Heart right ventricle (tissue), 16 donors: Measurements from ENCODE around the gene SH3GL2. TPM values are rescaled to one million over a fixed set of nuclear protein-coding genes. Genes with fewer than 3 reads are reported as not detected.

Experiments used
- ATAC-seq, 8 donors: fragments of 200-7000 bp; cut with Tn5 transposase; one replicate each; pipeline ENCODE4 v1.9.1; 2020; ENCODE audit warnings: mild to moderate bottlenecking in 8 of 8, moderate library complexity in 8 of 8, moderate number of reproducible peaks in 1 of 8
- DNase-seq, 2 donors: peaks; one replicate each; pipeline ENCODE4 v3.0.0-alpha.2; 2020
- H3K27ac ChIP-seq, 10 donors: fragments of 200-600 bp; sonication (generic) in 2 of 10; one replicate each; pipeline versions ENCODE4 v1.5.0 to v1.8.0; 2020 to 2022; ENCODE audit warnings: mild to moderate bottlenecking in 3 of 10
- H3K27me3 ChIP-seq, 7 donors: fragments of 200-600 bp; one replicate each; pipeline ENCODE4 v1.8.0; 2021 to 2022; ENCODE audit warnings: mild to moderate bottlenecking in 2 of 7
- H3K36me3 ChIP-seq, 9 donors: fragments of 200-600 bp; sonication (generic) in 1 of 9; one replicate each; pipeline versions ENCODE4 v1.5.0 to v1.8.0; 2020 to 2022; ENCODE audit warnings: mild to moderate bottlenecking in 2 of 9
- H3K4me1 ChIP-seq, 9 donors: fragments of 200-600 bp; sonication (generic) in 1 of 9; one replicate each; pipeline versions ENCODE4 v1.5.0 to v1.8.0; 2020 to 2022; ENCODE audit warnings: mild to moderate bottlenecking in 4 of 9
- H3K4me3 ChIP-seq, 10 donors: fragments of 200-600 bp; sonication (generic) in 2 of 10; one replicate each; pipeline versions ENCODE4 v1.5.0 to v1.8.0; 2020 to 2022; ENCODE audit warnings: mild to moderate bottlenecking in 7 of 10, moderate library complexity in 2 of 10
- H3K9me3 ChIP-seq, 11 donors: fragments of 200-600 bp in 10 of 11; sonication (generic) in 2 of 11; one replicate each; pipeline versions ENCODE4 v1.5.0 to v1.8.0; 2013 to 2022; ENCODE audit warnings: mild to moderate bottlenecking in 2 of 11, control low read depth in 1 of 11, moderate library complexity in 1 of 11
- WGBS, 2 donors: extraction: QIAGEN DNeasy Blood & Tissue Kit; methylation state at CpG; one replicate each; pipeline ENCODE4 v1.1.7; 2013; ENCODE audit warnings: inconsistent platforms in 1 of 2; 5-methylcytosine and 5-hydroxymethylcytosine counted together
- intact Hi-C, 10 donors: fragments of 100-400 bp; cut with DNase I; formaldehyde crosslinking; loops; one replicate each; pipeline versions ENCODE4 v1.11.1 to v1.14.2; 2022
- polyA plus RNA-seq, 2 donors: library from polyadenylated mRNA; stranded (reverse); fragments of 200-250 nt; gene quantifications; one replicate each; pipeline ENCODE4 v1.2.3, GENCODE V29; 2013
- total RNA-seq, 10 donors: library from RNA; stranded (reverse); fragmentation: NEBNext Ultra II Directional in 3 of 10; extraction: Animal tissue kit (Norgen Biotek cat#: 25700) in 3 of 10; gene quantifications; one replicate each; pipeline versions ENCODE4 v1.2.1 to v1.2.4, GENCODE V29; 2021 to 2023
- TF ChIP-seq, protein P1 (sequence below), 9 donors: fragments of 200-600 bp; sonication (generic) in 2 of 9; IDR thresholded peaks; one replicate each; pipeline versions ENCODE4 v1.5.0 to v1.8.0; 2021 to 2022; ENCODE audit warnings: antibody characterized with exemption in 9 of 9, mild to moderate bottlenecking in 5 of 9, moderate library complexity in 1 of 9
- donor health status: Arrhythmogenic right ventricular cardiomyopathy.
- donor health status: ischemic (EF 13 %, LVEDD 7.1; RV severe dilation, severe dysfunction).
- donor health status: healthy with polysubstance abuse.
- donor health status: DM: no; HTN: yes; CAD: no.
- donor health status: DM: no; HTN: no; CAD: no.
- donor health status: ischemic (EF 25% LVEDD 6.9; RV normal size, moderate dysfunction).
- donor health status: ischemic (EF 25% LVEDD 5.7; RV mildly dilated, moderate dysfunction).
- donor health status: healthy.
- donor health status: DM: yes; HTN: yes; CAD: no.
- donor health status: Ischemic cardiomyopathy.
- donor health status: ischemic (EF 35%, LVEDD 5.7; RV mildly dilated, moderate dysfunction).
- donor health status: nonischemic (EF 11% LVEDD 7.7; RV severe dilation, severe dysfunction).
- donor health status: DM: yes; HTN: yes; CAD: no.
- donor health status: PGD.
- donor health status: ischemic (EF 29% LVEDD 5.4; RV normal size, mild dysfunction).
- donor health status: nonischemic (EF 23%, LVEDD 6.1; RV moderate dilation, normal function).

Gene SH3GL2
- total and polyA plus RNA-seq, 12 donors, result 0.73 to 14.6 (median 6.0) TPM; not detected in 1

DNA sequence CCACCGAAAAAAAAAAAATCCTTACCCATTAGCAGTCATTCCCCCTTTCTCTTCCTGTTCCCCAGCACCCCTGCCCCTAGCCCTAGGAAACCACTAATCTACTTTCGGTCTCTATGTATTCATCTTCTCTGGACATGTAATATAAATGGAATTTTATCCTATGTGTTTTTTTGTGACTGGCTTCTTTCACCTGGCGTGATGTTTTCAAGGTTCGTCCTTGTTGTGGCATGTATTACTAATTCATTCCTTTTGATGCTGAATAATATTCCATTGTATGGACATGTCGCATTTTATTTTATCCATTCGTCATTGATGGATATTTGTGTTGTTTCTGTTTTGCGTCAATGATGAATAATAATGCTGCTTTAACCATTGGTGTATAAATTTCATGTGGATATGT, 42.8 kb upstream of the SH3GL2 start:
- H3K27ac ChIP-seq, result no peak overlapping the region
- 85 to 90% methylated on average over 7 of the region's 7 CpGs for WGBS, 2 donors
- H3K9me3 ChIP-seq, result peaks cover 0 to 14% (median 0%) of the 10 kb centered on the region in 11 donors
- ATAC-seq (no peak), DNase-seq (no peak)
- intact Hi-C loops, result loop anchor here in 2 of 10 donors (2.0 to 10.0 kb wide), 3 partner anchors 49 to 669 kb away; no protein-coding TSS in a partner anchor
- no peaks in the 10 kb centered on the region for H3K4me1 ChIP-seq
- no peak overlapping the region for H3K4me3 ChIP-seq
- peaks cover 0 to 7% (median 0%) of the 10 kb centered on the region in 7 donors for H3K27me3 ChIP-seq
- H3K36me3 ChIP-seq, result no peaks in the 10 kb centered on the region
- TF ChIP-seq, protein P1, sequence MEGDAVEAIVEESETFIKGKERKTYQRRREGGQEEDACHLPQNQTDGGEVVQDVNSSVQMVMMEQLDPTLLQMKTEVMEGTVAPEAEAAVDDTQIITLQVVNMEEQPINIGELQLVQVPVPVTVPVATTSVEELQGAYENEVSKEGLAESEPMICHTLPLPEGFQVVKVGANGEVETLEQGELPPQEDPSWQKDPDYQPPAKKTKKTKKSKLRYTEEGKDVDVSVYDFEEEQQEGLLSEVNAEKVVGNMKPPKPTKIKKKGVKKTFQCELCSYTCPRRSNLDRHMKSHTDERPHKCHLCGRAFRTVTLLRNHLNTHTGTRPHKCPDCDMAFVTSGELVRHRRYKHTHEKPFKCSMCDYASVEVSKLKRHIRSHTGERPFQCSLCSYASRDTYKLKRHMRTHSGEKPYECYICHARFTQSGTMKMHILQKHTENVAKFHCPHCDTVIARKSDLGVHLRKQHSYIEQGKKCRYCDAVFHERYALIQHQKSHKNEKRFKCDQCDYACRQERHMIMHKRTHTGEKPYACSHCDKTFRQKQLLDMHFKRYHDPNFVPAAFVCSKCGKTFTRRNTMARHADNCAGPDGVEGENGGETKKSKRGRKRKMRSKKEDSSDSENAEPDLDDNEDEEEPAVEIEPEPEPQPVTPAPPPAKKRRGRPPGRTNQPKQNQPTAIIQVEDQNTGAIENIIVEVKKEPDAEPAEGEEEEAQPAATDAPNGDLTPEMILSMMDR (IDR thresholded peaks at IDR 0.05), result no peak

GRCh38 chr9:17551023-17551422, 27.8 kb upstream of the SH3GL2 start:
- H3K4me1 ChIP-seq, result no peaks in the 10 kb centered on the region
- intact Hi-C loops, result no loop called here
- TF ChIP-seq, protein P1 (IDR thresholded peaks at IDR 0.05), result no peak

GRCh38 chr9:17555362-17556054, 23.4 kb upstream of the SH3GL2 start:
- no peak for ATAC-seq
- intact Hi-C loops, result no loop called here
- no peak for DNase-seq
- Histone ChIP-seq H3K36me3 (no peaks in the 10 kb centered on the region), H3K27ac (no peak overlapping the region), H3K4me3 (no peak overlapping the region), H3K4me1 (no peaks in the 10 kb centered on the region), H3K27me3 (peaks cover 0 to 7% (median 0%) of the 10 kb centered on the region in 7 donors), H3K9me3 (no peaks in the 10 kb centered on the region)
- 57 to 63% methylated on average over 4 of the region's 4 CpGs for WGBS, 2 donors
- TF ChIP-seq, protein P1 (IDR thresholded peaks at IDR 0.05), result no peak

More at GRCh38 chr9:17551023-17551422, 27.8 kb upstream of the SH3GL2 start:
- H3K4me3 ChIP-seq, result no peak overlapping the region
- no peak for ATAC-seq
- H3K9me3 ChIP-seq, result peaks cover 0 to 42% (median 12%) of the 10 kb centered on the region in 11 donors
- 74 to 85% methylated on average over 2 of the region's 2 CpGs for WGBS, 2 donors
- no peaks in the 10 kb centered on the region for H3K27me3 ChIP-seq
- no peak for DNase-seq
- H3K36me3 ChIP-seq, result no peaks in the 10 kb centered on the region
- no peak overlapping the region for H3K27ac ChIP-seq

- H3K36me3 ChIP-seq, result no peaks in the 10 kb centered on the region
- WGBS, 2 donors, result 57 to 60% methylated on average over 8 of the region's 8 CpGs
- TF ChIP-seq, protein P1 (IDR thresholded peaks at IDR 0.05), result no peak
- intact Hi-C loops, result no loop called here
- no peak overlapping the region for H3K27ac ChIP-seq
- no peaks in the 10 kb centered on the region for H3K9me3 ChIP-seq
- H3K27me3 ChIP-seq, result peaks cover 0 to 7% (median 0%) of the 10 kb centered on the region in 7 donors
- DNase-seq, result no peak
- H3K4me3 ChIP-seq, result no peak overlapping the region
- no peaks in the 10 kb centered on the region for H3K4me1 ChIP-seq
- ATAC-seq, result no peak
These were observed 22.6 kb upstream of the SH3GL2 start for GRCh38 chr9:17556255-17556654.
